ENCODE results near the gene UBE2L6. TPM values are rescaled to one million over a fixed set of nuclear protein-coding genes. Genes with fewer than 3 reads are reported as not detected.

The UBE2L6 gene
- total and polyA plus RNA-seq, 3 donors from 2014 or later: 13.3 to 43.6 (median 19.8) TPM

- Histone ChIP-seq H3K9me3 (no peaks in the 10 kb centered on the region), H3K36me3 (ENCODE audit: low read depth, missing control alignments) (no peaks in the 10 kb centered on the region), H3K27me3 (no peaks in the 10 kb centered on the region), H3K4me1 (peaks cover 6% of the 10 kb centered on the region), H3K27ac (peak overlapping the region in 1 of 2 donors; percentile 65), H3K4me3 (peak overlapping the region; percentile 63 to 89)
- WGBS, 2 donors: 19 to 27% methylated on average over 5 of the region's 5 CpGs
- intact Hi-C loops (cut with DNase I; ENCODE audit: low total_unique reads): no loop called here
- no peak for DNase-seq
- TF ChIP-seq, protein P1, sequence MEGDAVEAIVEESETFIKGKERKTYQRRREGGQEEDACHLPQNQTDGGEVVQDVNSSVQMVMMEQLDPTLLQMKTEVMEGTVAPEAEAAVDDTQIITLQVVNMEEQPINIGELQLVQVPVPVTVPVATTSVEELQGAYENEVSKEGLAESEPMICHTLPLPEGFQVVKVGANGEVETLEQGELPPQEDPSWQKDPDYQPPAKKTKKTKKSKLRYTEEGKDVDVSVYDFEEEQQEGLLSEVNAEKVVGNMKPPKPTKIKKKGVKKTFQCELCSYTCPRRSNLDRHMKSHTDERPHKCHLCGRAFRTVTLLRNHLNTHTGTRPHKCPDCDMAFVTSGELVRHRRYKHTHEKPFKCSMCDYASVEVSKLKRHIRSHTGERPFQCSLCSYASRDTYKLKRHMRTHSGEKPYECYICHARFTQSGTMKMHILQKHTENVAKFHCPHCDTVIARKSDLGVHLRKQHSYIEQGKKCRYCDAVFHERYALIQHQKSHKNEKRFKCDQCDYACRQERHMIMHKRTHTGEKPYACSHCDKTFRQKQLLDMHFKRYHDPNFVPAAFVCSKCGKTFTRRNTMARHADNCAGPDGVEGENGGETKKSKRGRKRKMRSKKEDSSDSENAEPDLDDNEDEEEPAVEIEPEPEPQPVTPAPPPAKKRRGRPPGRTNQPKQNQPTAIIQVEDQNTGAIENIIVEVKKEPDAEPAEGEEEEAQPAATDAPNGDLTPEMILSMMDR (IDR thresholded peaks at IDR 0.05): no peak
- TF ChIP-seq POLR2A (IDR thresholded peaks at IDR 0.05): no peak
Observed at GRCh38 chr11:57516061-57516443, 51.4 kb downstream of the UBE2L6 start.

DNA sequence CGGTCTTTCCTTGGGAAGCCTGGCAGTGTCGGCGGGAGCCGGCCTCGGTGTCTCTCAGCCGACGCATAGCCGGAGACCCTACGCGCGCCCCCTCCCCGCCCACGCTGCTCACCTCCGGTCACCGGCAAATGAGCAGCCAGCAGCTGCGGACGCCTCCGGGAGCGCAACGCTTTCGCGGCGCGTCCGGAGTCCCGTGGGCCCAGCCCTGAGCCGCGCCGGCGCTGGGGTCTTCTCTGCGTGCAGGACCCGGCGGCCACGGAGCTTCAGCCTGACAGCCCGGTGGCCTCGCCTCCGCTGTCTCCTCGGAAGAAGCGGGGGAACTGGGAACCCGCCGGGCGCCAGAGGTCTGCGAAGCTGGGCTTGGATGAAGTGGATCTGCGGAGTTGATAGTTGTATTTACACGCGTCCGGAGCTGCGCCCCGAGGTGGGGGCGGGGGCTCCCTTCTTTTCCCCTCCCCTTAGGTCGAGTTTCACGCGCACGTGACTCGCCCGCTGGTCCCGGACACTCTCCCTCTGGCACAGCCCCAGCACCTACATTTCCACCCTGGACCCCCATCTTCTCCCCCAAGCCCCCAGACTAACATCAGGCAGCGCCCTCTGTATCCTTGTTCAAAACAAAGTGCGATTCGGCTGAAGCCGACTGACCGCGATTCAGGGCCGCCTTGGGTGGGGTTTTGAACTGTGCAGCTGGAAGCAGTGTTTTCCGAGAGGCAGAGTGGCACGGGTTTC lies 52.0 kb downstream of the UBE2L6 start, which contains the start of gene SLC43A1:
TSS of gene SLC43A1 (minus strand) at position 371 of the 729 bp plus-strand sequence. CDS start 1,591 bp downstream, outside the sequence.
- intact Hi-C loops (cut with DNase I; ENCODE audit: low total_unique reads): no loop called here
- peak within 1 kb of the TSS; percentile 36 to 65 for H3K27ac ChIP-seq
- H3K4me3 ChIP-seq: peak within 1 kb of the TSS; percentile 63 to 89
- peak; percentile 57 for DNase-seq
- H3K4me1 ChIP-seq: peaks cover 6% of the 10 kb centered on the region
- no peaks in the 10 kb centered on the region for H3K27me3 ChIP-seq
- H3K36me3 ChIP-seq (ENCODE audit: low read depth, missing control alignments): no peaks in the 10 kb centered on the region
- TF ChIP-seq, protein P1 (IDR thresholded peaks at IDR 0.05): no peak
- TF ChIP-seq POLR2A (IDR thresholded peaks at IDR 0.05): no peak
- H3K9me3 ChIP-seq: no peaks in the 10 kb centered on the region
- 0 to 1% methylated on average over 33 to 52 of the region's 66 CpGs for WGBS, 2 donors

DNA sequence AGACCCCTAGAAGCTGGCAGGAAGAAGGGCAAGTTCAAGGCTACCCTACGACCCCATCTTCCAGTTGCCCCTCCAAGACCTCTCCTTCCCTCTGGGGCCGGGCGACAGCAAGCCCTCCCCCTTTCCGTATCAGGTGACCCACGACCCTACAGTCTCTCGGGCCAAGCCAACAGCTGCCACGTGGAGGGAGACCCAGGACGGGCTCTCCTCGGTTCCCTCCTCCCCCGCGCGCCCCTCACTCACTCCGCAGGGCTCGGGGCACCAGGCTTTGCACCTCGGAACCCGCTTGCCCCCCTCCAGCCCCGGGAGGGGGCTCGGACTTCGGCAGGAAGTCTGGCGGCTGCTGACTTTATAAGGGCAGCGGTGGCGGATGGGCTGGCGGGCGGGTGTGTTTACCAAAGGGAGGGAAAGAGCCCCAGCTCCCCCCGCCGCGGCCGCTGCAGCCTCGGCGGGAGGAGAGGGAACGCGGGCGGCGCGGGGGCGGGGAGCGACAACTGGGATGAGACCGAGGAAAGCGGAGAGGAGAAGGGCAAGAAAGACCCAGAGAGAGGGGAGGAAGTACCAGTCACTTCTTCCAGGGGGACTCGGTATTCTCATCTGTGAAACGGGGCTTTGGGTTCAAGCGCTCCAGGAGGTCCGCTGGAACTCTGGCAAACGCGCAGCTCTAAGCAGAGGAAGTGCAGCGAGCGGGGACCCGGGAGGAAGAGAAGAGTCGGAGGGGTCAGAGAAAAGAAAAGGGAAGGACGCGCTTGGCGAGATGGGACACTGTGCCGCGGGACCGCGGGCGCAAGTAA lies 52.7 kb downstream of the UBE2L6 start:
- Histone ChIP-seq H3K27ac (peak overlapping the region; percentile 36 to 65), H3K27me3 (no peaks in the 10 kb centered on the region), H3K4me3 (peak overlapping the region; percentile 63 to 89), H3K4me1 (peaks cover 6% of the 10 kb centered on the region), H3K36me3 (ENCODE audit: low read depth, missing control alignments) (no peaks in the 10 kb centered on the region), H3K9me3 (no peaks in the 10 kb centered on the region)
- intact Hi-C loops (cut with DNase I; ENCODE audit: low total_unique reads): no loop called here
- no peak for TF ChIP-seq POLR2A (IDR thresholded peaks at IDR 0.05)
- TF ChIP-seq, protein P1 (IDR thresholded peaks at IDR 0.05): no peak
- peak; percentile 66 for DNase-seq
- WGBS, 2 donors: 0% methylated on average over 40 to 57 of the region's 57 CpGs

DNA sequence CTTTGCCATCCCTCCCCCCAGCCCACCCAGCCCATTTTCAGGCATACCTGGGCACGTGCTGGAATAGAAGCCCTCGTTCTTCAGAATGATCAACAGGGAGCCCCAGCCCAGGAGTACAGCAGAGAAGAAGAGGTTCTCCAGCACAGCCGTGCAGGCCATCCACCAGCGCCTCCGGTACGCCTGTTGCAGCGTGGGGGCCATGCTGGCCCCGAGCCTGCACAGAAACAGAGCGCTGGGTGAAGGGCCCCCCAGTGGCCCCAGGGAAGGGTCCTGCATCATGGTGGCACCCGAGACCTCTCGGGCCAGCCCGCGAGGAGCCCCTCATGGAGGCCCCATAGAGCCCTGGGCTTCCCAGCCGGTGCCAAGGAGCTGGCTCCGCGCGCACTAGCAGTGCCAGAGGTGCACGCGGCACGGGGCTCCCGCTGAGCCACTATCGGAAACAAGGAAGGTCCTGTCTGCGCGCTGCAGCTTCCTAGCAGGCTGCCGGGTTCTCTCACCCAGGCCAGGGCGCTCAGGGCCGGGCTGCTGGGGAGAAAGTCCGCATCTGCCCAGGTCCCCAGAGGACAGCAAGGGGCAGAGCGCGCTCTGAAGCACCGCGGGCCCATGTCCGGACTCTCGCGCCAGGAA lies 53.4 kb downstream of the UBE2L6 start:
- 5% methylated on average over 7 to 35 of the region's 35 CpGs for WGBS, 2 donors
- peaks cover 6% of the 10 kb centered on the region for H3K4me1 ChIP-seq
- intact Hi-C loops (cut with DNase I; ENCODE audit: low total_unique reads): no loop called here
- peak; percentile 59 for DNase-seq
- TF ChIP-seq, protein P1 (IDR thresholded peaks at IDR 0.05): no peak
- no peak for TF ChIP-seq POLR2A (IDR thresholded peaks at IDR 0.05)
- H3K9me3 ChIP-seq: no peaks in the 10 kb centered on the region
- no peaks in the 10 kb centered on the region for H3K36me3 ChIP-seq (ENCODE audit: low read depth, missing control alignments)
- H3K4me3 ChIP-seq: peak overlapping the region; percentile 63 to 89
- H3K27me3 ChIP-seq: no peaks in the 10 kb centered on the region
- H3K27ac ChIP-seq: peak overlapping the region in 1 of 2 donors; percentile 65

All from testis (tissue), 3 donors.